ENCODE data around the gene ELOVL7. TPM values are rescaled to one million over a fixed set of nuclear protein-coding genes. Genes with fewer than 3 reads are reported as not detected.

The ELOVL7 gene
- total RNA-seq, 2 experiments from 2014 or later, result not detected

DNA sequence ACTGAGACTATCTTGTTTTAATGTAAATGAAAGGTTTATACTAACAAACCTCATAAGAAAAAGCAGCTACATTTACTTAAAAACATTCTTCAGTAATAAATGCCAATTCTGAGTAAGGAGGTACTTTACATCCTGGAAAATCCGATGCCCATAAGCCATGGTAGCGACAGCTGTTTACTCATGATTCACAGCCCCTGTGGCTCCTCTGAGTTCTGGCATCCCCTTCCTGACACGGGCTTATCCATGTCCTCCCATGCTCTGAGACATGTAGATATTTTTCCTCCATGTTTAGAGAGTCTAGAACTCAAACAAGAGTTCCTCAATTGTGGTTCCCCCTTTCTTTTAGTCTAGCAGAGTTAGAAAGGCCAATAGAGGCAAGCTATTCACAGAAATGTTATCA is 81.0 kb downstream of the ELOVL7 start:
- H3K4me3 Mint-ChIP-seq, result no peak overlapping the region
- DNase-seq, result no peak
- POLR2A ChIA-PET, result no interaction called here
- Histone ChIP-seq H3K36me3 (ENCODE audit: insufficient read depth, low read length) (no peaks in the 10 kb centered on the region), H3K4me3 (ENCODE audit: low read length) (no peak overlapping the region), H3K27me3 (ENCODE audit: control insufficient read depth in 1 of 2, insufficient read depth in 2 of 2, low read length in 2 of 2) (no peaks in the 10 kb centered on the region), H3K9me3 (ENCODE audit: control insufficient read depth in 1 of 2, insufficient read depth in 1 of 2, low read length in 2 of 2) (no peaks in the 10 kb centered on the region), H3K4me1 (ENCODE audit: insufficient read depth, low read length) (no peaks in the 10 kb centered on the region), H3K27ac (ENCODE audit: low read depth in 1 of 2, low read length in 2 of 2) (no peak overlapping the region)
- H3K9me3 Mint-ChIP-seq, result no peaks in the 10 kb centered on the region
- ATAC-seq (ENCODE audit: poor library complexity), result no peak
- CTCF ChIA-PET, result no interaction called here
- H3K27me3 Mint-ChIP-seq, result no peaks in the 10 kb centered on the region
- H3K4me1 Mint-ChIP-seq (ENCODE audit: low read depth), result no peaks in the 10 kb centered on the region
- intact Hi-C loops (cut with DNase I, micrococcal nuclease), result no loop called here
- H3K27ac Mint-ChIP-seq, result no peak overlapping the region
- H3K36me3 Mint-ChIP-seq (ENCODE audit: low read depth), result no peaks in the 10 kb centered on the region
- TF ChIP-seq, protein P1, sequence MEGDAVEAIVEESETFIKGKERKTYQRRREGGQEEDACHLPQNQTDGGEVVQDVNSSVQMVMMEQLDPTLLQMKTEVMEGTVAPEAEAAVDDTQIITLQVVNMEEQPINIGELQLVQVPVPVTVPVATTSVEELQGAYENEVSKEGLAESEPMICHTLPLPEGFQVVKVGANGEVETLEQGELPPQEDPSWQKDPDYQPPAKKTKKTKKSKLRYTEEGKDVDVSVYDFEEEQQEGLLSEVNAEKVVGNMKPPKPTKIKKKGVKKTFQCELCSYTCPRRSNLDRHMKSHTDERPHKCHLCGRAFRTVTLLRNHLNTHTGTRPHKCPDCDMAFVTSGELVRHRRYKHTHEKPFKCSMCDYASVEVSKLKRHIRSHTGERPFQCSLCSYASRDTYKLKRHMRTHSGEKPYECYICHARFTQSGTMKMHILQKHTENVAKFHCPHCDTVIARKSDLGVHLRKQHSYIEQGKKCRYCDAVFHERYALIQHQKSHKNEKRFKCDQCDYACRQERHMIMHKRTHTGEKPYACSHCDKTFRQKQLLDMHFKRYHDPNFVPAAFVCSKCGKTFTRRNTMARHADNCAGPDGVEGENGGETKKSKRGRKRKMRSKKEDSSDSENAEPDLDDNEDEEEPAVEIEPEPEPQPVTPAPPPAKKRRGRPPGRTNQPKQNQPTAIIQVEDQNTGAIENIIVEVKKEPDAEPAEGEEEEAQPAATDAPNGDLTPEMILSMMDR (IDR thresholded peaks at IDR 0.05), result no peak

DNA sequence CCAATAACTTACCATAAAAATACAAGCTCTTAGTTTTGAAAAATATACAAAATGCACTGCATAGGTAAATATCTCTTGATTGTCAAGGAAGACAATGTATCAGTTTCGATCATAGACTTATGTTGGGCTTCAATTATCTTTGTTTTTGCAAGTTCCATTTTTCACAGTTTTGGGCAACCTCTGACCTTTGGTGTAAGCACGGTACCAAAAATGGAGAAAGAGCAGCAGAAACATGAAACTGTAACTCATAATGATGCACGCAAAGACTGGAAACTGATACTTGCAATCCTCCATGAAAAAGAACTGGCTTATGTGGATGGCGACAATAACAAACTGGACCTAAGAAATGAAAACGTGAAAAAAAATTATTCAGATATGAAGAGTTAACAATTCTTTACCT is 89.6 kb downstream of the ELOVL7 start:
- peaks cover 5% of the 10 kb centered on the region for H3K27me3 Mint-ChIP-seq
- DNase-seq, result no peak
- POLR2A ChIA-PET, result no interaction called here
- no peaks in the 10 kb centered on the region for H3K9me3 Mint-ChIP-seq
- no peaks in the 10 kb centered on the region for H3K36me3 Mint-ChIP-seq (ENCODE audit: low read depth)
- H3K36me3 ChIP-seq (ENCODE audit: insufficient read depth, low read length), result no peaks in the 10 kb centered on the region
- intact Hi-C loops (cut with DNase I, micrococcal nuclease), result no loop called here
- H3K4me3 ChIP-seq (ENCODE audit: low read length), result no peak overlapping the region
- H3K4me1 Mint-ChIP-seq (ENCODE audit: low read depth), result no peaks in the 10 kb centered on the region
- H3K27me3 ChIP-seq (ENCODE audit: control insufficient read depth in 1 of 2, insufficient read depth in 2 of 2, low read length in 2 of 2), result peaks cover 5 to 6% of the 10 kb centered on the region in 2 experiments
- no peaks in the 10 kb centered on the region for H3K4me1 ChIP-seq (ENCODE audit: insufficient read depth, low read length)
- CTCF ChIA-PET, result no interaction called here
- H3K27ac Mint-ChIP-seq, result no peak overlapping the region
- TF ChIP-seq, protein P1 (IDR thresholded peaks at IDR 0.05), result no peak
- H3K27ac ChIP-seq (ENCODE audit: low read depth in 1 of 2, low read length in 2 of 2), result no peak overlapping the region
- no peak for ATAC-seq (ENCODE audit: poor library complexity)
- H3K4me3 Mint-ChIP-seq, result no peak overlapping the region
- H3K9me3 ChIP-seq (ENCODE audit: control insufficient read depth in 1 of 2, insufficient read depth in 1 of 2, low read length in 2 of 2), result no peaks in the 10 kb centered on the region

DNA sequence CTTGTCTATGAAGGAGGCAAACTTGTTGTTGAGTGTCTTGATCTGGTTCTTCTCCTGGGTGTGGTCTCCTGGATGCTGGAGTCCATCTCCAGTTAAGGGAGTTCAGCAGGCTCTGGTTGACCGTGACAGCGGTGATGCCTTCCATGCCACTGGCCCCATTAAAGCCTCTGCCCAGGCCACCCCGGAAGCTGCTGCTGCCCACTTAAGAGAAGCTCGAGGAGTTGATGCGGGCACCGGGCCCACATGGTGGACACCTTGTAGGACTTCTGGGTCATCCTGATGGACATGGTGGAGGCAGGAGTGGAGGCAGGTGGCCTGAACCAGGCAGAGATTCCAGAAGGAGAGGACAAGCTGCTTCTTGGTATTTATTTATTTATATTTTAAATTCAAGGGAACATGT is 99.4 kb downstream of the ELOVL7 start:
- Histone ChIP-seq H3K9me3 (ENCODE audit: control insufficient read depth in 1 of 2, insufficient read depth in 1 of 2, low read length in 2 of 2) (peaks cover 0 to 16% of the 10 kb centered on the region in 2 experiments), H3K4me1 (ENCODE audit: insufficient read depth, low read length) (no peaks in the 10 kb centered on the region), H3K27me3 (ENCODE audit: control insufficient read depth in 1 of 2, insufficient read depth in 2 of 2, low read length in 2 of 2) (peaks cover under 1 to 3% of the 10 kb centered on the region in 2 experiments), H3K4me3 (ENCODE audit: low read length) (no peak overlapping the region), H3K27ac (ENCODE audit: low read depth in 1 of 2, low read length in 2 of 2) (no peak overlapping the region), H3K36me3 (ENCODE audit: insufficient read depth, low read length) (no peaks in the 10 kb centered on the region)
- TF ChIP-seq, protein P1 (IDR thresholded peaks at IDR 0.05), result no peak
- ATAC-seq (ENCODE audit: poor library complexity) (no peak), DNase-seq (no peak)
- no peak overlapping the region for H3K27ac Mint-ChIP-seq
- intact Hi-C loops (cut with DNase I, micrococcal nuclease), result no loop called here
- ChIA-PET CTCF (interaction anchor here (0.5 kb wide), 1 partner anchor 391 kb away, joined by 3 read pairs; no protein-coding TSS in a partner anchor), POLR2A (no interaction called here)
- no peaks in the 10 kb centered on the region for H3K36me3 Mint-ChIP-seq (ENCODE audit: low read depth)
- H3K4me1 Mint-ChIP-seq (ENCODE audit: low read depth), result no peaks in the 10 kb centered on the region
- peaks cover 2% of the 10 kb centered on the region for H3K27me3 Mint-ChIP-seq
- no peak overlapping the region for H3K4me3 Mint-ChIP-seq
- H3K9me3 Mint-ChIP-seq, result peaks cover 8% of the 10 kb centered on the region
